ACC112 (cell line): ENCODE results near the gene SYNGAP1.
"Not testable (repeated sequence)": the region's sequence is repeated elsewhere in the genome, so short reads cannot be mapped to it uniquely, and the experiment has no call there.

Experiments used
- H2AFZ ChIP-seq: fragments of 200-600 bp; sonication (generic); one replicate; pipeline ENCODE4 v1.6.0; 2017; ENCODE audit warnings: antibody characterized with exemption, low read length; ENCODE audit not compliant: unreplicated experiment
- H3K27ac ChIP-seq: fragments of 200-600 bp; sonication (generic); 2 replicates; pipeline ENCODE4 v1.5.1; 2014; ENCODE audit warnings: low read depth, mild to moderate bottlenecking, antibody characterized with exemption, low read length, moderate library complexity
- H3K27me3 ChIP-seq: fragments of 200-600 bp; sonication (generic); 2 replicates; pipeline ENCODE4 v1.6.1; 2014; ENCODE audit warnings: mild to moderate bottlenecking, antibody characterized with exemption, low read length, moderate library complexity, mixed read lengths; ENCODE audit not compliant: insufficient read depth
- H3K36me3 ChIP-seq: fragments of 200-600 bp; sonication (generic); 2 replicates; pipeline ENCODE4 v1.6.1; 2016; ENCODE audit warnings: mild to moderate bottlenecking, antibody characterized with exemption, low read length, moderate library complexity, mixed read lengths; ENCODE audit not compliant: insufficient read depth
- H3K4me1 ChIP-seq: fragments of 200-600 bp; sonication (generic); one replicate; pipeline ENCODE4 v1.6.1; 2016; ENCODE audit warnings: low read length, mixed read lengths; ENCODE audit not compliant: insufficient read depth, unreplicated experiment, control insufficient read depth
- H3K4me3 ChIP-seq: fragments of 200-600 bp; sonication (generic); 2 replicates; pipeline ENCODE4 v1.5.1; 2014; ENCODE audit warnings: mild to moderate bottlenecking, low read depth, low read length
- H3K79me2 ChIP-seq: fragments of 200-600 bp; sonication (generic); one replicate; pipeline ENCODE4 v1.6.0; 2016; ENCODE audit warnings: low read length; ENCODE audit not compliant: control insufficient read depth, unreplicated experiment, insufficient read depth

SYNGAP1 gene

DNA sequence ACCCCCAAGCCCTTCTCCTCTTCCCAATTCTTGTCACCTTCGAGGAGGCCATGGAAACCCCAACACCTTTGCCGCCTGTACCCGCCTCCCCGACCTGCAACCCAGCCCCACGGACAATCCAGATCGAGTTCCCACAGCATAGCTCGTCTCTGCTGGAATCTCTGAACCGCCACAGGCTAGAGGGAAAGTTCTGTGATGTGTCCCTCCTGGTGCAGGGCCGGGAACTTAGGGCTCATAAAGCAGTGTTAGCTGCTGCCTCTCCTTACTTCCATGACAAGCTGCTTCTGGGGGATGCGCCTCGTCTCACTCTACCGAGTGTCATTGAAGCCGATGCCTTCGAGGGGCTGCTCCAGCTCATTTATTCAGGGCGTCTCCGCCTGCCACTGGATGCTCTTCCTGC is 35.2 kb downstream of the SYNGAP1 start:
- Histone ChIP-seq H3K36me3 (peaks cover 11% of the 10 kb centered on the region; the same call in 1 of the 2 replicates), H3K27me3 (no peaks in the 10 kb centered on the region), H3K27ac (no peak overlapping the region), H3K4me1 (peaks cover 8% of the 10 kb centered on the region), H3K4me3 (peak overlapping the region; percentile 88), H2AFZ (peak overlapping the region; percentile 16), H3K79me2 (peaks cover 13% of the 10 kb centered on the region)

DNA sequence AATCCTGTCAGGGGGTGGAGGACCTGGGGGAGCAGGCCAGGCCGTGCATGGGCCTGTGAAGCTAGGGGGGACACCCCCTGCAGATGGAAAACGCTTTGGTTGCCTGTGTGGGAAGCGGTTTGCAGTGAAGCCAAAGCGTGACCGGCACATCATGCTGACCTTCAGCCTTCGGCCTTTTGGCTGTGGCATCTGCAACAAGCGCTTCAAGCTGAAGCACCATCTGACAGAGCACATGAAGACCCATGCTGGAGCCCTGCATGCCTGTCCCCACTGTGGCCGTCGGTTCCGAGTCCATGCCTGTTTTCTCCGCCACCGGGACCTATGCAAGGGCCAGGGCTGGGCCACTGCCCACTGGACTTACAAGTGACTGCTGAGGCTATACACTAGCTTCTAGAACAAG is 36.3 kb downstream of the SYNGAP1 start:
- H3K27ac ChIP-seq: no peak overlapping the region
- peaks cover 13% of the 10 kb centered on the region for H3K79me2 ChIP-seq
- H2AFZ ChIP-seq: no peak overlapping the region
- peaks cover 8% of the 10 kb centered on the region for H3K4me1 ChIP-seq
- peaks cover 11% of the 10 kb centered on the region; the same call in 1 of the 2 replicates for H3K36me3 ChIP-seq
- no peak overlapping the region; the same call in 1 of the 2 replicates for H3K4me3 ChIP-seq
- H3K27me3 ChIP-seq: no peaks in the 10 kb centered on the region

DNA sequence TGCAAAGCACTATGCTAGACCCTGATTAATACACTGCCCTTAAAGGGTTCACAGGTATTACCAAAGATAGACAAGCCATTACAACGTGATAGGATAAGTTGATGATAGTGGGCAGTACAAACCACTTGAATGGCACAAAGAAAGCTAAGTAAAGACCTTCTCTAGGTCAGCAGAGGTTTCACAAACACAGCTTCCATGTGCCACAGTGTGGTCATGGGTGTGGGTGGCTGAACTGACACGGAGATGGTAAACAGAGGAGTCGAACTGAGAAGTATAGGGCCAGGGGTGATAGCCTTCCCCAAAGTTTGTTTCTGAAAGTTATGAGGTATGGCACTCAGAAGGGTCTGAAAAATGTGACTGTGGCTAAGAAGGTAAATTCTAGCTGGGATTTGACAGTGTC is 38.8 kb downstream of the SYNGAP1 start:
- no peak overlapping the region for H2AFZ ChIP-seq
- H3K36me3 ChIP-seq: peaks cover 11% of the 10 kb centered on the region; the same call in 1 of the 2 replicates
- no peaks in the 10 kb centered on the region for H3K27me3 ChIP-seq

DNA sequence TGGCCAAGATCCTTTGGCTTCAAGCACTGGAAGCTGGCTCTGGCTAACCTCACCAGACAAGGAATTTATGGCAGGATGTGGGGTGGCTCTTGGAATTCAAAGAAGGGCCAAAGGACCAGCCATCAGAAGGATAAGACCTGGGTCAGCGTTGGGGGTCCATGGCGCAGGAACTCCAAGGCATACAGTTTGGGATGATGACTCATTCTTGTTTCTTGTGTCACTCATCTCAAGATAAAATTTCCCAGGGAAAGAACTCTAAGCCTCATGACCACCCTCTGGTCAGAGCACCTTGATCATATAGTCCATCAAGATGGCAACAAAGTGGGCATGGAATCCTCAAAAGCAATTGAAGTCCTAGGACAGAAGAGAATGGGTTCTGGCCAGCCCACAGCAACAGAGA is 39.4 kb downstream of the SYNGAP1 start:
- H3K4me3 ChIP-seq: no peak overlapping the region
- peaks cover 5% of the 10 kb centered on the region for H3K4me1 ChIP-seq
- no peak overlapping the region for H2AFZ ChIP-seq
- H3K27me3 ChIP-seq: no peaks in the 10 kb centered on the region
- no peak overlapping the region for H3K27ac ChIP-seq
- peaks cover 11% of the 10 kb centered on the region; the same call in 1 of the 2 replicates for H3K36me3 ChIP-seq
- peaks cover 13% of the 10 kb centered on the region for H3K79me2 ChIP-seq

More for the DNA sequence above, 38.8 kb downstream of the SYNGAP1 start:
- H3K4me1 ChIP-seq: peaks cover 5% of the 10 kb centered on the region
- H3K79me2 ChIP-seq: peaks cover 13% of the 10 kb centered on the region
- H3K27ac ChIP-seq: no peak overlapping the region
- no peak overlapping the region for H3K4me3 ChIP-seq

DNA sequence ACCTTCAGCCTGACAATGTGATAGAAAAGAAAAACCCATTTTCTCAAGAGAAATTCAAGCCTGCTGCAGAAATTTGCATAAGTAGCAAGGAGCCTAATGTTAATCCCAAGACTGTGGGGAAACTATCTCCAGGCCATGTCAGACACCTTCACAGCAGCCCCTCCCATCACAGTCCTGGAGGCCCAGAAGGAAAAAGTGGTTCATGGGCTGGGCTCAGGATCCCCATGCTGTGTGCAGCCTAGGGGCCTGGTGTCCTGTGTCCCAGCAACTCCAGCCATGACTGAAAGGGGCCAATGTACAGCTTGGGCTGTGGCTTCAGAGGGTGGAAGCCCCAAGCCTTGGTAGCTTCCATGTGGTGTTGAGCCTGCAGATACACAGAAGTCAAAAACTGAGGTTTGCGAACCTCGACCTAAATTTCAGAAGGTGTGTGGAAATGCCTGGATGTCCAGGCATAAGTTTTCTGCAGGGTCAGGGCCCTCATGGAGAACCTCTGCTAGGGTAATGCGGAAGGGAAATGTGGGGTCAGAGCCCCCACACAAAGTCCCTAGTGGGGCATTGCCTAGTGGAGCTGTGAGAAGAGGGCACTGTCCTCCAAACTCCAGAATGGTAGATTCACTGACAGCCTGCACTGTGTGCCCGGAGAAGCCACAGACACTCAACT is 46.3 kb downstream of the SYNGAP1 start:
- H3K4me1 ChIP-seq: no peaks in the 10 kb centered on the region
- no peak overlapping the region for H3K27ac ChIP-seq
- H3K36me3 ChIP-seq: no peaks in the 10 kb centered on the region
- no peaks in the 10 kb centered on the region for H3K79me2 ChIP-seq
- H3K4me3 ChIP-seq: no peak overlapping the region
- H2AFZ ChIP-seq: no peak overlapping the region
- H3K27me3 ChIP-seq: no peaks in the 10 kb centered on the region

DNA sequence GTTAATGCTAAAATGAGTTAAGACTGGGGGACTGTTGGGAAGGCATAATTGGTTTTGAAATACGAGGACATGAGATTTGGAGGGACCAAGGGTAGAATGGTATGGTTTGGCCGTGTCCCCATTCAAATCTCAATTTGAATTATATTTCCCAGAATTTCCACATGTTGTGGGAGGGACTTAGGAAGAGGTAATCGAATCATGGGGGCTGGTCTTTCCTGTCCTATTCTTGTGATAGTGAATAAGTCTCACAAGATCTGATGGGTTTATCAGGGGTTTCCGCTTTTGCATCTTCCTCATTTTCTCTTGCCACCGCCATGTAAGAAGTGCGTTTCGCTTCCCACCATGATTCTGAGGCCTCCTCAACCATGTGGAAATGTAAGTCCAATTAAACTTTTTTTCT is 47.2 kb downstream of the SYNGAP1 start:
- H3K36me3 ChIP-seq: no peaks in the 10 kb centered on the region
- H3K4me1 ChIP-seq: no peaks in the 10 kb centered on the region

DNA sequence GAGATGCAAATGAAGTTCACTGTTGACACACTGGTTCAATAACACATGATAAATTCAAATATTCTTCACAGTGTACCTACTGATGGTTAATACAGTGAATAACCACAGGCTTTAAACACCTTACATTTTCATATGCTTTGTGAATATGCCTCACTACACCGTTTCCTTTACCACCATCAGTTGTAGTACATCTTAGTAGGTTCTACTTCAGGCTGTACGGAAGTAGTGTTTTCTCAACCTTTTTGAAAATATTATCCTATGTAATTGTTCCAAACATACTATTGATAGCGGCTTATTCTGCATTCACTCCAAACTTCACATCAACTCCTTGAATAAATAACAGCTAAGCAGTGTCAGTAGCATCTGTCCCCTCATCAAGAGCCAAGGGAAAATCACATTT is 49.8 kb downstream of the SYNGAP1 start:
- no peaks in the 10 kb centered on the region for H3K27me3 ChIP-seq
- no peaks in the 10 kb centered on the region for H3K79me2 ChIP-seq
- H2AFZ ChIP-seq: no peak overlapping the region
- H3K4me1 ChIP-seq: no peaks in the 10 kb centered on the region
- no peaks in the 10 kb centered on the region for H3K36me3 ChIP-seq
- H3K27ac ChIP-seq: no peak overlapping the region
- H3K4me3 ChIP-seq: no peak overlapping the region

More for the DNA sequence above, 47.2 kb downstream of the SYNGAP1 start:
- no peaks in the 10 kb centered on the region for H3K79me2 ChIP-seq
- H3K27ac ChIP-seq: no peak overlapping the region
- no peak overlapping the region for H3K4me3 ChIP-seq
- H3K27me3 ChIP-seq: no peaks in the 10 kb centered on the region
- H2AFZ ChIP-seq: no peak overlapping the region

DNA sequence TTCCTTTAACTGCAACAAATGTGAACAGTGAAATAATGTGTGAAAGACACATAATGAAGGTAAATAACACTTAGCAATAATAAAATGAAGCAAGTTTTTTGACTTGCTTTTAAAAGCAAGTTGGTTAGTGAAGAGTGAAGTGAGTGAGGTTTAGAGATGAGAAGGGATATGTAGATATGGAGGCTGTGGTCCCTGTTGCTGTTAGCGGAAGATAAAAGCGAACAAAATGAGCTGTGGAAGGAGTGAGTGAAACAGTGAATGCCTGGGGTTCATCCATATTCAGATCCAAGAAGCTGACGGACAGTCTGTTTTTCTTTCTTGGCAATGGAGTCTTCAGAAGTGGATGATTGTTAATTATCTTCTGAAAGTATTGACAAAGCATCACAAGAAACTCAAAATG is 58.0 kb downstream of the SYNGAP1 start:
- Histone ChIP-seq H3K4me1 (no peaks in the 10 kb centered on the region), H3K27ac (no peak overlapping the region), H2AFZ (no peak overlapping the region), H3K27me3 (peaks cover 18% of the 10 kb centered on the region), H3K79me2 (no peaks in the 10 kb centered on the region), H3K36me3 (no peaks in the 10 kb centered on the region), H3K4me3 (no peak overlapping the region)

DNA sequence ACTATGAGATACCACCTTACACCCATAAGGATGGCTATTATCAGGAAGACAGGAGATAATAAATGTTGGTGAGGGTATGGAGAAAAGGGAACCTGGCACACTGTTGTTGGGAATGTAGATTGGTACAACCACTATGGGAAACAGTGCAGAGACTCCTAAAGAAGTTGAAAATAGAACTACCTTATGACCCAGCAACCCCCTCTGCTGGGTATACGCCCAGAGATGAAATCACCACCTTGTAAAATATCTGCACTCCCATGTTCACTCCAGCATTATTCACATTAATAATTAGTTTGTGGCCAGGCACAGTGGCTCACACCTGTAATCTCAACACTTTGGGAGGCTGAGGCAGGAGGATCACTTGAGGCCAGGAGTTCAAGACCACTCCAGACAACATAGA is 61.3 kb downstream of the SYNGAP1 start:
- Histone ChIP-seq H3K79me2 (no peaks in the 10 kb centered on the region), H3K27me3 (peaks cover 18% of the 10 kb centered on the region), H3K27ac (no peak overlapping the region), H3K36me3 (no peaks in the 10 kb centered on the region), H3K4me1 (no peaks in the 10 kb centered on the region), H3K4me3 (no peak overlapping the region), H2AFZ (no peak overlapping the region)

DNA sequence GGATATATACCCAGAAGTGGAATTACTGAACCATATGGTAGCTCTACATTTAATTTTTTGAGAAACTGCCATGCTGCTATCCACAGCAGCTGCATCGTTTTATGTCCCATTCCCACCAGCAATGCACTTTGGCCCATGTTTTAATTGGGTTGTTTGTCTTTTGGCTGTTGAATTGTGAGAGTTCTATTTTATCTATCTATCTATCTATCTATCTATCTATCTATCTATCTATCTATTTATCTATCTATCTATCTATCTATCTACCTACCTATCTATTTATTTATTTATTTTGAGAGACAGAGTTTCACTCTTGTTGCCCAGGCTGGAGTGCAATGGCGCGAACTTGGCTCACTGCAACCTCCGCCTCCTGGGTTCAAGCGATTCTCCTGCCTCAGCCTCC is 62.8 kb downstream of the SYNGAP1 start:
- not testable (repeated sequence) for H3K27ac ChIP-seq, H3K4me3 ChIP-seq, H3K79me2 ChIP-seq, H3K36me3 ChIP-seq, H2AFZ ChIP-seq, H3K4me1 ChIP-seq
- peaks cover 15% of the 10 kb centered on the region for H3K27me3 ChIP-seq

DNA sequence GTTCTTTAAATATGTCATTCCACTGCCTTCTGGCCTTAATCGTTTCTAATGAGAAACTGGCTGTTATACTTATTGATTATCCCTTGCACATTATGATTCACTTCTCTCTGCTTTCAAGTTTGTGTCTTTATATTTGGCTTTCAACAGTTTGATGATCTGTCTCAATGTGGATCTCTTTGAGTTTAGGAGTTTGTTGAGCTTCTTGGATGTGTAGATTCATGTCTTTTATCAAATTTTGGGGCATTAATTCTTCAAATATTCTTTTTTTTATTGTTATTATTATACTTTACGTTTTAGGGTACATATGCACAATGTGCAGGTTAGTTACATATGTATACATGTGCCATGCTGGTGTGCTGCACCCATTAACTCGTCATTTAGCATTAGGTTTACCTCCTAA is 63.8 kb downstream of the SYNGAP1 start:
- Histone ChIP-seq H3K79me2 (no peaks in the 10 kb centered on the region), H2AFZ (no peak overlapping the region), H3K36me3 (no peaks in the 10 kb centered on the region), H3K27me3 (peaks cover 11% of the 10 kb centered on the region), H3K4me3 (no peak overlapping the region), H3K27ac (no peak overlapping the region), H3K4me1 (no peaks in the 10 kb centered on the region)
